ENCODE measurements around the gene POLR2L.

POLR2L gene

GRCh38 chr11:842370-843002, at the start of gene POLR2L, which contains the start of gene TSPAN4:
Gene POLR2L (minus strand): TSS chr11:842529. CDS start chr11:842508, 21 bp downstream.
Gene TSPAN4 (plus strand): TSS chr11:842852. CDS start chr11:850305, 7,453 bp downstream.
- DNase-seq: peak; percentile 89

- DNase-seq: no peak
These were observed 48.6 kb upstream of the POLR2L start for GRCh38 chr11:890794-891540.

DNA sequence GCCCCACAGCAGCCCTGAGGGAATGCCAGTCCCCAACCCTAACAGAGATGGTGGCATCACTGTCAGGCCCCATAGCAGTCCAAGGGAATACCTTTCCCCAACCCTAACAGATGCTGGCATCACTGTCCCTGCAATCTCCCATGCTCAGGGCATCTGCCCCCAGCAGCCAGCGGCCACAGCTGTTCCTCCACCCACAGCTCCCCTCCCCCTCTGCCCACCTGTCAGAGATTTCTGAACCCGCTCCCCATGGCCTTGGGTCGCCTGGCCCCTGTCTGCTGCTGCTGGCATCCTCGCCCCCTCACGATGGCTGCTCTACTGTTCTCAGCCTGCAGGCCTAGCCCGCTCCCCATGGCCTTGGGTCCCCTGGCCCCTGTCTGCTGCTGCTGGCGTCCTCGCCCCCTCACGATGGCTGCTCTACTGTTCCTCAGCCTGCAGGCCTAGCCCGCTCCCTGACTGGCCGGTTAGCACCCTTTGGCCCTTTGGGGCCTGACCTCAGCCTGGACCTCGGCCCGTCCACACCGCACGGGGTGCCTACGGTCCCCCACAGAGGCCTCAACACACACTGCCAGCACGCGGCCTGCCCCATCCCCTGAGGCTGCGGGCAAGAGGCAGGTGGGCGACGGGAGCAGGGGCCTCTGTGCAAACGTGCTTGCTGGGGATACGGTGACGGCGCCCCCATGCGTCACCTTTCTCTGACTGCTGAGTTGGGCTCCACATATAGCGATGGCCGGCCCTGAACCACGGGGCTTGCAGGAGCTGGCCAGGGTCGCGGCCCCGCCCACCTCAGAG, 47.6 kb upstream of the POLR2L start:
- DNase-seq: no peak

DNA sequence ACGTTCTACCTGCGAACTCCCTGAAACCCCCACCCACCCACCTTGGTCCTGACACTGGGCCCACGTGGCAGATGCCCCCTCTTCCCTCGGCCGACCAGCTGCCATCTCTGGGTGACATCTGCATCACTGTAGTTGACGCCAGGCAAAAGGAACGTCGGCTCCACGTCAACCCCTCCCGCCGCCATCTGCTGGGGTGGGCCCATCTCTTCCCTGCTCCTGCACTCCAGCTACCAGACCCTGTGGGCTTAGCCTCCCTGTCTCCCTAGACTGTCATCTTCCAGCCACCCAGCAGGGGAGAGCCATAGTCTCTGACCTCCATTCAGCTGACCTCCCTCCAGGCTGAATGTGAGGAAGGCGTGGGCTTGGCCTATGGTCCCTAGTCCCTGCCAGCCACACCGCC, 46.9 kb upstream of the POLR2L start:
- DNase-seq: no peak

GRCh38 chr11:888310-889212, 46.2 kb upstream of the POLR2L start:
- no peak for DNase-seq

GRCh38 chr11:887589-887988, 45.3 kb upstream of the POLR2L start:
- no peak for DNase-seq

- DNase-seq: no peak
These were observed 44.2 kb upstream of the POLR2L start for GRCh38 chr11:886568-886967.

GRCh38 chr11:884578-885070, 42.3 kb upstream of the POLR2L start:
- no peak for DNase-seq

DNA sequence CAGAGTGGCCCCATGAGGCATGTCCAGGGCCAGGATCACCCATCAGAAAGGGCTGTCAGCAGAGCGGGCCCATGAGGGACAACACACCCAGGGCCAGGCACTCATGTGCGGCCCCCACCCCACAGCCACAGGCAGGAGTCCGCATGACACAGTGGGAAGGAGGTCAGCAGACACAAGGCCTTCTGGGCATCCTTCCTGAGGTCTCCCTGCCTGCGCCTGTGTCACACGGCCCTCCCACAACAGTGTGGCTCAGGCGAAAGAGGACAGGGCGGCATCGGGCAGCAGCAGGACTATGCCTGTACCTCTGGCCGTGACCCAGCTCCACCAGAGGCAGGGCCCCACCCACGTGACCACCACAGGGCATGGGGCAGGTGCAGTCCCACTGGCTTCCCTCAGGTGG, 41.2 kb upstream of the POLR2L start:
- no peak for DNase-seq

GRCh38 chr11:882596-882995, 40.3 kb upstream of the POLR2L start:
- DNase-seq: no peak

DNA sequence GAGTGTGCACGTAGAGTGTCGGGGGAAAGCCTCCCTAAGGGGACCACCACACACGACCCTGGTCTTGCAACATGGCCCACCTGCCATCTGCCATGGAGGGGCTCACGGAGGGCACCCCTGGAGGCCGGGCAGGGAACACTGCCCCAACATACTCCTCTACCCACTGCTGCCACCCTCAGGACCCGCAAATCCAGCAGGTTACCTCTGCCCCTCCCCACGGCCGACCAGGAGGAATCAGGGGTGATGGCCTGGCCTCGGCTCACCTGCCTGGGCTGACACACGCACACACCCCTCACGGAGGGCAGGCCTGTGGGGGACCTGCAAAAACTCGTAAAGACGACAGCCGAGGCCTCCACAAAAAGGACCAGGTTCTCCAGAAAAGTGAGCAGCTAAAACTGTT, 38.1 kb upstream of the POLR2L start:
- no peak for DNase-seq

- DNase-seq: no peak
These were observed 35.2 kb upstream of the POLR2L start for GRCh38 chr11:877565-877964.

GRCh38 chr11:876545-876944, 34.2 kb upstream of the POLR2L start:
- no peak for DNase-seq

- DNase-seq: no peak
These were observed 33.5 kb upstream of the POLR2L start for GRCh38 chr11:875769-876301.

DNA sequence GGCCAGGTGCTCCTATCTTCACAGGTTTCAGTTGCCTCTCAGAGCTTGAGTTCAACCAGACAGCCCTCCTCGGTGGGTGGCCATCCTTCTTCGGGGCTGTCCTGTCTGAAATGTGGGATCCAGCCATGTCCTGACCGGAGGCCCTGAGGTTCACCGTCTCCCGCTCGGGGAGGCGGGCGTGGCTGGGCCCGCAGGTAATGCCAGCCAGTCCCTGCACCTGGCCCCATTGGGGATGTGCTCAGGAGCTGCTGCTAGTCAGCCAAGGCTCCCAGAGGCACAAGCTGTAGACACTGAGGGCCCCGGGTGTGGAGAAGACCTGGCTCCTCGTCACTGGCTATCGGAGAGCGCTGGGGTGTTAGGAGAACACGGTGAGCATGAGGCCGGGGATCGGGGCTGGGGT, 32.9 kb upstream of the POLR2L start:
- DNase-seq: no peak

DNA sequence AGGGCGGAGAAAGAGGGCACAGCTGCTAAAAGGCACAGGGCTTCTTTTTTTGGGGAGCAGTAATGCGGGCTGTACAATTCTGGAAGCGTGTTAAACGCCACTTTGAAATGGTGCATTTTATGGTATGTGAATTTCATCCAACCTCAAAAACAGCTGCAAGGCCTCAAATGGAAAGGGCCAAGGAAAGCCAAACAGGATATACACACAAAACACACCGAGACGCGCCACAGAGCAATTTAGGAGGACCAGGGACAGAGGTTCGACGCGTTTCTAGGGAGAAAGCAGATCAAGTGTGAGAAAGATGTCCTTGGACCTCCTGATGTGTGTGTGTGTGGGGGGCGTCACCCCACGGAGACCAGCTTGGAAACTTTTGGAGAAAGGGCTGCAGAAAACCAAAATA, 31.4 kb upstream of the POLR2L start:
- DNase-seq: no peak

GRCh38 chr11:872799-873198, 30.5 kb upstream of the POLR2L start:
- DNase-seq: no peak

DNA sequence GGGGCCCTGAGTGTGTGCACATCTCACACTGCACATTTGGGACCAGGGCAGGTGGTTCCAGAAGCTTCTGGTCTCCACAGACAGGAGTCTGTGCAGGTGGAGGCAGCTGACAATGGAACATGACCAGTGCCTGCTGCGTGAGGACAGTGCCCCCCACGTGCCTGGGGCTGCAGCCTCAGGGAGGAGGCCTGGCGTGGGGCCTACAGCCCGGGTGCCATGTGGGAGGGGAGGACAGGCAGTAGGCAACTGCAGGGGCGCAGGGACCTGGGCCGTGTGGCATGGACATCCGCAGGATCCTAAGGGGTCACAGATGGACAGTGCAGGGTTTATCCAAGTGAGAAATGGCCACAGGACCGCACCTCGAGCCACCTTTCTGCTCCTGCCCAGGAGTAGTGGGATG, 29.1 kb upstream of the POLR2L start:
- no peak for DNase-seq

DNA sequence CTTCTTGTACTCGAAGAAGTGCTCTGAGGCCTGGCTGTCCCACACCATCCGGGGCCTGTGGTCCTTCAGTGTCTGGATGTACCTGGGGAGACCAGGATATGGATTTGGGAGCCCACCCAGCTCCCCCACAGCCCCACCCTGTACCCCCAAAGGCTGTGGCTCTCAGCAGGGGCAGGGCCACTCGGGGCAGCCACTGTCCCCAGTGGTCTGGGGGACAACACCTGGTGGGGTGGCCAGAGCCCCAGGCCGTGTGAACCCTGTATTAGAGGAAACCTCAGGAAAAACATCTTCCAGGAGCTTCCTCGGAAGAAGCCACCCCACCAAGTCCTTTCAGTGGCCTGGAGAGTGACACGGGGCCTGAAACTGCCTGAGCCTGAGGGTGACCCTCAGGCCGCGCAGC, 28.1 kb upstream of the POLR2L start:
- no peak for DNase-seq

DNA sequence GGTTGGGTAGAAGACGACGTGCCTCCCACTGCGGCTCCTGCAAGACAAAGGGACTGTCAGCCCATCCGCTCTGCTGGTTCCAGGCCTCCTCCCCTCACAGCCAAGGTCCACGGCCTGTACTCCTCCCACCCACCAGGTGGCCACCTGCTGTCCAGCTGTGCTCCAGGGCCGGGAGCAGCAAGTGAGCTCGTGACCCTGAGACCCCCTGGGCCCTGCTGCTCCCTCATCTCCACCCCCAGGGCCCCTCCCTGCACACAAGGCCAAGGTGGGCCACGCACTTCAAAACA, 27.7 kb upstream of the POLR2L start:
- no peak for DNase-seq

DNA sequence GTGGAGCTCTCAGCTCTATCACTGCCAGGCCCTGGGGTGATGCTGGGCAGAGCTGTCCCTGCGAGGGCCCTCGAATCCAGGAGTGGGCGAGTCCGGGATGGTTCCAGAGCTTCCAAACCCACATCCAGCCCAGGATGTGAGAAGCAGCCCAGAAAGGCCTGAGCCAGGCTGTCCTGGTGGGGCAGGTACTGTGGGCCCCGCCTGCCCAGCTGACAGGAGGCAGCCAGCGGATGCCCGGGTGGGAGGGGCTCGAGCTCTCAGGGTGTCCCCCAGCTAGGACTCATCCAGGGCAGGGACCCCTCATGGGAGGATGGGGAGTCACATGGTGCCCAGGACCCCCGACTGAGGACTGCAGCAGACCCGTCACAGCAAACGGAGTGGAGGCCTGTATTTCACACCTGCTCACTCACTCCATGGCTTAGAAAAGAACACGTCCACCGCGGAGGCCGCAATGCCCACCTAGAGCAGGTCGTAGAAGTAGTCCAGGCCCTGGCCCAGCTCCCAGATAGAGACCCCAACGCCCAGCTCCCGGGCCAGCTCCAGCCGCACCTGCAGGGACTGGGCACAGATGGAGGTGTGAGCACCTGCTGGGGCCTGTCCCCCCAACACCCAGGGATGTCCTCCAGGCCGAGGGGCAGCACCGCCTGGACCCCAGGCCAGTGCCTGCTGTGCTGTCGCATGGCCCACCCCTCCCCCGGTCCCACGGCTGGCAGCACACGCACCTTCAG, 27.2 kb upstream of the POLR2L start:
- DNase-seq: no peak

GRCh38 chr11:868802-869201, 26.5 kb upstream of the POLR2L start:
- DNase-seq: no peak

All from activated CD8-positive, alpha-beta memory T cell treated with anti-CD3 and anti-CD28 coated beads, Interleukin-2, amount 50 U/mL, for 4 hours (primary cell).